Stimulated activated CD4-positive, alpha-beta T cell treated with anti-CD3 and anti-CD28 coated beads, TNF-alpha, amount 100 ng/mL, for 4 hours (primary cell): Measurements from ENCODE around the gene CTSH.
"Not testable (repeated sequence)": the region's sequence is repeated elsewhere in the genome, so short reads cannot be mapped to it uniquely, and the experiment has no call there.

Source experiments
- DNase-seq, 3 experiments: peaks; one replicate each; pipeline ENCODE4 v3.0.0-alpha.2; 2020; ENCODE audit warnings: low read depth in 3 of 3

The CTSH gene

DNA sequence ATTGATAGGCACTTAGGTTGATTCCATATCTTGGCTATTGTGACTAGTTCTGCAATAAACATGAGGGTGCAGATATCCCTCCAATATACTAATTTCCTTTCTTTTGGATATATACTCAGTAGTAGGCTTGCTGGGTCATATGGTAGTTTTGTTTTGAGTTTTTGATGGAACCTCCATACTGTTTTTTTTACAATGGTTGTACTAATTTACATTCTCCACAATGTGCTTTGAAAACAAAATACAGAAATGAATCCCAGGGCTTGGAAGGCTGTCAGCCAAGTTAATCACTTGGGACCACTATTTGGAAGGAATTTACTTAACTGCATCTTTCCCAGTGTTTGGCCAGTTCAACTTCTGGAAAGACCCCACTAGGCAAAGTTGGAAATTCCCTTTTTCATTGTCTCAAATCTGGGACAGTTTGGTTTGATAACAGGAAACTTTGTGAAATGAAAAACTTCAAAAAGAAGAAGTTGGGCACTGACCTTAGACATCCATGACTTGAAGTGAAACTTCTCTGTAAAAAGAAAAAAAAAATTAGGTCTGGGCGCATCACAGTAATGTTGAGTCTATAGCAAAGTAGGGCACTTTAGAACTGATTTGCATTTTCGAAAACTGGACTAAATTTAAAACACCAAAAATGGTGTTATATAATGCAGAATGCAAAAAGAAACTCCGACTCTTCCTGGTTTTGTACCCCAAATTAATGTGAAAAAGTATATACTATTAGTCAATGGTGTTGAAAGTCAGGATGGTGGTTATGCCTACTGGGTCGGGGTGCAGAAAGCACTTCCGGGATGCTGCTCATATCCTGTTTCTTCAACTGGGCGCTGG, 6.0 kb downstream of the CTSH start:
- DNase-seq = no peak

DNA sequence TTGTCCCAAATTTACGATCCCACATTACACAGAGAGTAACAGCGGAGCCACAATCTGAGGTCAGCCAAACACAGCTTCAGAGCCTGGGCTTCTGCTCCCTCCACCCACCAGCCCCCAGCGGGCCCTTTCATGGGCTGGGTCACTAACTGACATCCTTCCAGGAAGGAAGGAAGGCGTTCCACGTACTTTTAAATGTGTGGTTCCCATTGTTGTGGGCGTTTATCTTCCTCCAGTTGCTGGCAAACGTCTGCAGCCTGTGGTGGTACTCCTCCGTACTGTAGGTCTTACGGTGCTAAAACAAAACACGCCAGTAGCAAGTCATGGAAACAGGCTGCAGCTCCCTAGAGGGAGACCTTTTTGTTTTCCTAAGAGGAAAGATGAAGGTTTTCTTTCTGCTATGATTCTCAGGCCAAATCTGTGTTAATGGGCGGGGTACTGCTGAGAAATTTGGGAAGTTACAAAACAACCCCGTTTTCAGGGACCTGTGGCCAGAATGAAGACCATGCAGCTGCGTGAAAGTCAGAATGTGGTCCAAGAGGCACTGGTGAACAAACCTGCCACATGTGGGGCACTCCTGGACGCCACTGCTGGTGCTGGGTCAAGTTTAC, 7.6 kb downstream of the CTSH start:
- DNase-seq = no peak

DNA sequence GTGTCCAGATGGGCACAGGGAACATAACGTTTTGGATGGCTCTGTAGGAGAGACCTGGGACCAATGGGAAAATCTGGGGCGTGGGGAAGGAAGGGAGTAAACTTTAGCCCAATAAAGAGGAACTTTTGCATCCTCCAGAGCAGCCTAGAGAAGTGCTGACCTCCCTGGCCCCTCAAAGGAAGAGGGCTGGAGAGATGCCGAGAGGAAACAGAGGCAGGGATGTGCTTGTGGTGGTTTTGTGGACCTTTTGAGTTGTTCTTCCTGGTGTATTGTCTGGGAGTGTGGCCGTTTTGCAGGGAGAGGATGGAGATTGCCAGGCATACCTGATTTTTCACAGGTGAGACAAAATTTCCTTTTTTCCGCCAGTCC, 10.2 kb downstream of the CTSH start:
- no peak for DNase-seq

DNA sequence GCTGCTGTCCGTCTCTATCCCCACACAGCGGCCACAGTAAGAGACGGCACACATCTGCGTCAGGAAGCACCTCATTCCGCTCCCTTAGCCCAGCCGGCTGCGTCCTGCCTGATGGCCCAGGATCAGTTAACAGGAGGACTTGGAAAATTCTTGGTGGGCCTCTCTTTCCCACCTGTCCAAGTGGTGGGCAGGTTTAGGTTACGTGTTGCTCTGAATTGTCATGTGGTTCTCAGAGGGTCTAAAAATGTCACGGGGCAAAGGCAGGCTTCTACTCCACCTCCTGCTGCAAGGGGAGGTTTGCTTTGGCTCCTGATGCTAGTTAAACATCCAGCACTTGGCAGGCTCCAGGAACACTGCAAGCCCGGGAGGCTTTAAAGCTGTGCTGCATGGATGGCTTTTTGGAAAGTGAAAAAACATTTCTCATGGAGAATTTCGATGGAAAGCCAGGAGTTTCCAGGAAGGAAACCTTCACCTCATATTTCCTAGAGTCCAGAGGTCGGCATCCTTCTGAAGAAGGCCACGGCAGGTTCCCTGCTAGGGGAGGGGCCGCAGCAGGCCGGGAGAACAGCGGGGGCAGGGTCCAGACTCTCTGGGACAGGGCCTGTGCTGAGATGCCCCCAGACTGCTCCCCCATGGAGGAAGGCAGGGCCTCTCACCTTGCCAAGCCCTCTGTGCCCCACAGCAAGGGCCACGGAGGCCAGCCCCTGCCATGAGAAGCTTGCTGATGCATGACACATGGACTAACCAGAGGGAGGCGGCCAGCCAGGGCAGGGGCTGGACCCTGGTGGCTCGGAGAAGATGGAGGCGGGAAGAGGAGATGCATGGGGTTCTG, 10.8 kb downstream of the CTSH start:
- no peak for DNase-seq

DNA sequence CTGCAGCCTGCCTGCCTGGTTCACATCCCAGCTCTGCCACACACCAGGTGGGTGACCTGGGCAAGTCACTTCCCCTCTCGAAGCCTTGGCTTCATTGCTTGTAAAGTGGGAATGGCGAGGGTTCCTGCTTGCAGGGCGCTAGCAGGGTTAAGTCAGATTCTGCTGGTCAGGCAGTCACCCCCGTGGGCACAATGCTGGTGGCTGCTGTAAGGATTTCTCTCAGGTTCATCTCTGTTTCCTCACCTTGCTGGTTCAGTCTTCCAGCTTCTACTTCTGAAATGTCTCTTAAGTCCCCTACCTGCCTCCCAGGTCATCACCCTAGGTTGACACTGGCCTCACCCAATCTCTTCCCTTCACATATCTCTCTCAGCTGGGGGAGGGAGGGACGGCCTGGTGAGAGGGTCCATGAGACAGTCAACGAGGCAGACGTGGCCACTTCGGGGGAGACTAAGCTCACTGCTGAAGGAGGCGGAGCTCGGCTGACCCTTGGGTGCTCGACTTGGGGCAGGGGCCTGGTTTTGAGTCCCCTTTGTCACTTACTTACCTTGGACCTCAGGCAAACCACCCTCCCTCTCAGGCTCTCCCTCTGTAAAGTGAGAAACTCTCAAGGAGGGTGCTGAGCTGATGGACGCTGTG, 11.5 kb downstream of the CTSH start:
- no peak for DNase-seq

DNA sequence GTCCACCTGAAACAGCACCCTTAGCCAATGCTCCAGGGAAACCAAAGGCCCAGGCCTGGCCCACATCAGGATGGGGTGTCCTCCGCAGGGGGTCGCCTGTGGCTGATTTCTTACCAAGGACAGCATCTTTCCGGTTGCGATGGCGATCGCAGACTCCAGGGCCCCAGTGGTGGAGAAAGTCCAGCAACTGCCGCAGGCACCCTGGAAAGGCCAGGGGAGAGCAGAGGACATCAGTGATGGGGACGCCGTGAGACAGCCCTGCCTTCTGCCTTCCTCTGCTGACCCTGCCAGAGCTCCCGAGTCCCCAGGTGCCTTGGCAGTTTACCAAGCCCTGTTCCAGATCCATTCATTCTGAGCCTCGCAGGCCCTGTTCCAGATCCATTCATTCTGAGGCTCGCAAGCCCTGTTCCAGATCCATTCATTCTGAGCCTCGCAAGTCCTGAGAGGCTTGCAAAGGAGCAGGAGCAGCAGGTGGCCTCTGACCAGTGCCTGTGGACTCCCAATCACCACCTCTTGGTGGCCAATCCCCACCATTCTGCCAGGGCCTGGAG, 12.5 kb downstream of the CTSH start:
- DNase-seq = no peak

DNA sequence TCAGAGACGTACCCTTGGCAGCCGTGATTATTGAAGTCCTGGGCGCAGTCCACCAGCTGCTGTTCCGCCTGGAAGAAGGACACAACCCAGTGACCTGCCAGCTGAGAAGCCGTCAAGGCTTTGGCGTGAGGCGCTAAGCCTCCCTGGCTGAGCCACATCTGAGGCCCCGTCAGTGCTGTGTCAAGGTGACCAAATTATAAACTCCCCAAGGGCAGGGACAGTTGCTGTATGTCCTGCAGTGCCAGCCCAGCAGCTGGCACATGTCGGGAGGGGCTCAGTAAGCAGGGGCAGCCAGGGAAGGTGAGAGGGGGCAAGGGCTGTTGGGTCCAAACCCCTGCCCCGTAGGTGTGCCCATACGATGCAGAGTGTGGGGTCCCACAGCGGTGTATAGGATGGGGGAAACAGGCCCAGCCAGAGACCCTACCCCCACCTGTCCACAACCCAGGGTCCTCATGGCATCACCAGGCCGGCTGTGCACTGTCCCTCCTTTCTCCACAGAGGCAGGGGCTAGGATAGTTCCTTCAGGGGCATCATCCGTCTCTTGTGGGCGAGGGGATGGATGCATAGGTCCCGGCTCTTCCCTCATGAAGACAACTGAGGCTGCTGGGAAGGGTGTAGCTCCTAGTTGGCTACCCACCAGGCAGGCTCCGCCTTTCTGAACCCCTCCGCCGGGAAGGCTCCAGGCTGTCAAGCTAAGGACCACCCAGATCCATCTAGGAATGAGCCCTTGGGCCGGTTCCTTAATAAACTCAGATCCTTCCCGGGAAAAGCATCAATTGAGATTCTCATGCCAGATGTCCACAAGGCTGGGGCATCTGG, 13.2 kb downstream of the CTSH start:
- DNase-seq = no peak

DNA sequence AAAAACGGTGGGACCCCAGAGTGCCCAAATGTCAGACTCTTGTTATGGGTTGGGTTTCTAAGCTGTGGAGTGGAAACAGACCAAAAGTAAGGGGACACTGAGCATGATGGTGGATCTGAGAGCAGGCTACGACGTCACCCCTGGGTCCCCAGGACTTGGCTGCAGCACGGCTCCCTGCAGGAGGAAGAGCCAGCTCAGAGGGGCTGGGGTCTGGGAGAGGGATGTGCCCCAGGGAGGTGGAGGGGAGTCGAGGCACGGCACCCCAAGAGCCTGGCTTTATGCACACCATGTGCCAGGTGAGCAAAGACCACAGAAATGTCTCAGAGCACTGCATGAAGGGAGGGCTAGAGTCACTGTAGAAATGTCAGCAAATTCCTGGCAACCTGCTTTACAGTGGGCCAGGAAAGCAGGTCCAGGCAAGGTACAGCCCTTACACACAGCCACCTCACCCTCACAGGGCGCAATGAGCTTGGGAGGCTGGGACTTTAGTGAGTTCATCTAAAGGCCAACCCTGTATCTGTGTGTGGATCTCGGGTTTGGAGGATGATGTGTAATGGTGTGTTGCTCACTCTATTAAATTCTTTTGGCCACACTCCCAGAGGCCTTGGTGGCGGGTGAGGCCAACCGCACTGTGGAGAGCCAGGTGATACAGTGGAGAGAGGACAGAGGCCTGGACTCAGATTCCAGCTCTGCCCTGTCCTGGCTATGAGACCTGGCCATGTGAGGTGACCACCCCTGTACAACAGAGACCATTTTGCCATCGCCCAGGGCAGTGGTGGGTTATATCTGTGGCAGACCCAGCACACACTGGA, 14.1 kb downstream of the CTSH start:
- DNase-seq = no peak

DNA sequence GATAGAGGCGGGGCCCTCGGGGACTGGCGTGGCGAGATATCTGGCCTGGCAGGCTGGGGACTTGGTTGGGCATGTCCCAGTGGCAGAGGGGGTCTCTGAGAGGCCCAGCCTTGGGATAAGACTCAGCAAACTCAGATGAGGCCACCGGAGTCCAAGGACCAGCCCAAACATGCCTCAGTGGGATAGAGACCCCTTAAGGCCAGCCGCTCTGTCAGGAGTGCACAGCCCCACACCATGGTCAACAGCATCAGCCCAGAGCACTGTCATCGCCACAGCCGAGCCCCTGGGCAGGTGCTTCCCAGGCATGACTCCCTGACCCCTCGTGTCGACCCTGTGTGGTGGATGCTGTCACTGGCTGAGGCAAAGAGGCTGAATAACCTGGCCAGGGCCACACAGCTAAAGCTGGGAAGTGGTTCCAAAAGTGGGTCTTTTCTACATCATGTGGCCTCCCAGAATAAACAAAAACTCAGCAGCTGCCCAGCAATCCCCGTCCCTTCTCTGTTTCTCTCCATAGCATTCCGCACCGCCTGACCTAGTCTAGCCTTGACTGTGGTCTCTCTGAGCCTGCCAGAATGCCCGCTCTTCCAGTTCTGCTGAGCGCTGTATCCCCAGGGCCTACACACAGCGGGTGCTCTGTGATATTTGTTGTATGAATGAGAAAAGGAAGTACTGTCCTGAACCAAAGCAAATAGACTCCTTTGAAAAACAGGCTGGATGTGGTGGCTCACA, 15.1 kb downstream of the CTSH start:
- no peak for DNase-seq

DNA sequence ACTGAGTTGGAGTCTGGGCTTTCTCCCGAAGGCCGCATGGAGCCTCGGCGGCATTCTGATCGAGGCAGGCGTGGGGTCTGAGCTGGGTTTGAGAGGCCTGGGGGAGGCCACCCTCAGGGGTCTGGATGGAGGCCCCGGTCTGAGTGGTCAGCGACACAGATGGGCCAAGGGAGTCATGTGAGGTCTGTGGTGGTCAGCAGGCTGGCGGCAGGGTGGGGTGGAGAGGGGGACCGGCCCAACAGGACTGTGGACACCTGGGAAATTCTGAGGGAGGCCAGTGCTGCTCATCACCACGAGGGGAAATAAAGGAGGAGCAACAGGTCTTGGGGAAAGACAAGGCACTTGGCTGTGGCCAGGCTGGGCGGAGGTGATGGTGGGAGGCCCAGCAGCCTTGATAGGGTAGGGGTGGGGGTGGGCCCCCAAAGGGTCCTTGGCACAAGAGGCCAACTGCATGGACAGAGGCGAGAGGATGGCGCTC, 16.2 kb downstream of the CTSH start:
- DNase-seq = no peak

DNA sequence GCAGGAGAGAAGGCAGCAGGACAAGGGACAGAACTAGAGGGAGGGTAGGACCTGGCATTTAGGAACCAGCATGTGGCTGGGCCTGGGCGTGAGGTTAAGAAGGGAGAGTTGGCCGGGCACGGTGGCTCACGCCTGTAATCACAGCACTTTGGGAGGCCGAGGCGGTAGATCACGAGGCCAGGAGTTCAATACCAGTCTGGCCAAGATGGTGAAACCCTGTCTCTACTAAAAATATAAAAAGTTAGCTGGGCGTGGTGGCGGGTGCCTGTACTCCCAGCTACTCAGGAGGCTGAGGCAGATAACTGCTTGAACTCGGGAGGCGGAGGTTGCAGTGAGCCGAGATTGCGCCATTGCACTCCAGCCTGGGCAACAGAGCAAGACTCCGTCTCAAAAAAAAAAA, 16.7 kb downstream of the CTSH start:
- DNase-seq = not testable (repeated sequence)

DNA sequence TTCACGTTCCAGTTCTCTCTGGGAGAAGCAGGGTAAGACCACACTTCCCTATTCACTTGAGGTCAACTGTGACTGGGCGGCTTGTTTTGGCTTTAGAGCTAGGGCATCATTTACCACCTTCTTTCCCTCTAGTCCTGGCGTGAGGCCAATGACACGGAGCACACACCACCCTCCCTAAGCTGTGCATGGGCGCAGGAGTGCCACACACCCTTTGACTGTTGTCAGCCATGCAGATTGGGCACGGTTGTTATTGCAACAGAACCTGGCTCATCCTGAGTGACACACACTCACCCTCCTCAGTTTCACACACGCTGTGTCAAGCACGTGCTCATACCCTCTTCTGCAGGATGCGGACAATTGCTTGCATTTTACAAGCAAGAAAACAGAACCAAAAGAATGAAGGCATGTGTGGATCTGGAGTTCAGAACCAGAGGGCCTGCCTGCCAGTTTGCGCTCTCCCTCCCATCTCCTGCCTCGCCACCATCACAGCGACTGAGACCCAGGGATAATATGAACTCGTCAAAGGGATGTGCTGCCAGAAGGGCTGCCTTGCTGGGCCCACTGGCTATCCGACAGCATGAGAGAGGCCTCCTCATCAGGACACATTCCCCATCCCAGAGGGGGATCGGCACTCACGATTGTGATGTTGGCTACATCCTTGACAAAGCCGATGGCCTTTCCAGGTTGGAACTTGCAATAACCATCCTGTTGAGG, 17.6 kb downstream of the CTSH start:
- no peak for DNase-seq

DNA sequence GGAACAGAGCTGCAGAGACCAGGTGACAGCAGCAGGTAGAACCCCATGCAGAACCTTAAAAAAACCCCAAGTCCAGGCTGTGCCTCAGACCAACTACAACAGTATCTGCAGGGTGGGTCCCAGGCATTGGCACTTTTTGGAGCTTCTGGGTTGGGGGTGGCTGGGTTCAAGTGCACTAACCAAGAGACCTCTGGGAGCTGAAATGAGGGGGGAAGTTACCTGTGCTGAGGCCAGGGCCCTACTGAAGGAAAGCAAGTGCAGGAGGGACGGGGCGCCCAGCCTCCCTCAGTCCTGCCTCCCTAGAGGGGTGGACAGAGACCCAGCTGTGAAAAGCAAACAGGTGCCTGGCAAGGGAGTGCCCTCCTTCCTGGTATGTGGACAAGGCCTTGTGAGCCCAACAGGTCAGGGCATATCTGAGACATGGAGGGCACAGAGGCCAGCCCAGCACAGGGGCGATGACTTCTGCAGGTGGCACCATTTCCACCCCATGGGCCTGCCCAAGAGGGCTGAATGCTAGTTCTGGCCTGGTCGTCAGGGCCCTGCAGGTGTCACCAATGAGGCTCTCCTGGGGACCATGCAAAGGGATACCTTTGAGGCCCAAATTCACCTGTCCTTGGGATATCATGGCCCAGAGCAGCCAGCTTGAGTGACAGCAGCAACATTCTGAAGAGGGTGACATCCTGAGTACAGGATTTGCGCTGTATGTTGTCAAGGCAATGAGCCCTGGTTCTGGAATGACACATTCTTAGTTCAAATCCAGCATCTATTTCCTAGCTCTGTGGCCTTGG, 18.7 kb downstream of the CTSH start:
- no peak for DNase-seq

DNA sequence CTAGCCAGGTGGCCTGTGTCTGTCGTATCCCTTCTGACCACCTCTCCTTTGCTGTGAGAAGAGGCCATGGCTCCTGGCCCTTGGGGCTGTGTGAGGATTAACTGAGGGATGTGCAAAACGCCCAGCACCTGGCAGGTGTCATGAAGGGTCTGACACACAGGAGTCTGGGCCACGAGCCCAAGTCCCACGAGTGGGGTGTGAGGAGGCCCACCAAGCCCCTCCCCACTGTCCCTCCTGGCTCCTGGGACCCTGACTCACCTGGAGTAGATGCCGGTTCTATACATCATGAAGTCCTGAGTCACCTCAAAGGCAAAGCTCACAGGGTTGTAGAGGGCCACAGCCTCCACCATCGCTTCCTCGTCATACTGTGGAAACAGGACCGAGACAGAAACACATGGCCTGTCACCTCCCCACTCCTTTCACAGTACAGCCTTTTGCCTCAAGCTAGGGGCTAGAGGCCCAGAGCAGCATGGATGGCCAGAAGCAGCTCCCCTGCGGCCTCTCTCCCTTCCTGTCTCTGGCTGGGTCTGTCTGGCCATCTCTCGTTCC, 19.7 kb downstream of the CTSH start:
- DNase-seq = no peak

DNA sequence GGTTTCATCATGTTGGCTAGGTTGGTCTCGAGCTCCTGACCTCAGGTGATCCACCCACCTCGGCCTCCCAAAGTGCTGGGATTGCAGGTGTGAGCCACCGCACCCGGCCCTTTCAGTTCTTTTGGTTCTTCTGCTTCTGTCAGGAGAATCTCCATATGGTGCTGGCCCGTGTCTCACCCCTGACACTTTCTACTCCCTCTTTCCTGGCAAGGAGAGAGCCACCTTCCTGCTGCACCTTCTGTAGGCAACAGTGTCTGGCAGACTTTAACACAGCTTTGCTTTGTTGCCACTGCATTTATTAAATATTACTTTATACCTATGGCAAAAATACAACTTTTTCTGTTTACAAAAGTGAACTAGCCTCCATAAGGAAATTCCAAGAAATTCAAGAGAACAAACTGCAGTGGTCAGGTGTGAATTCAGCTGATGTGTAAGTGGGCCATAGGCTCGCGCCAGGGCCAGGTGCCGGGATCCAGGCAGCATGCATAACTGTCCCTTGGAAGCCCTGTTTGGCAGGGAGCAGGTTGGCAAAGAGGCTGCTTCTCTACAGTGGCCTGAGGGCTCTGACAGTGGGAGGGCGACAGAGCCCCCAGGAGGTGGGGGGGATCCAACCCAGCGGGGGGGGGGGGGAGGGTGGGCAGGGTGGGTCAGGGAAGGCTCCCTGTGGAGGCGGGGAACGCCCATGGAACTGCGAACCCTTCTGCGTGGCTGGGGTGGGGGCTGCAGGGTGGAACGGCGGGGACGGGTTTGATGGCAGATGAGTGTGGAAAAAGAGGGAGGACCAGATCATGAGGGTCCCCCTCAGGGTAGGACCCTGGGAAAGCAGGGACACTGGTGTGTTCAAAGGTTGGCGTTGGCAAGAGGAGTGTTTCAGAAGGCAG, 21.1 kb downstream of the CTSH start:
- DNase-seq = no peak

DNA sequence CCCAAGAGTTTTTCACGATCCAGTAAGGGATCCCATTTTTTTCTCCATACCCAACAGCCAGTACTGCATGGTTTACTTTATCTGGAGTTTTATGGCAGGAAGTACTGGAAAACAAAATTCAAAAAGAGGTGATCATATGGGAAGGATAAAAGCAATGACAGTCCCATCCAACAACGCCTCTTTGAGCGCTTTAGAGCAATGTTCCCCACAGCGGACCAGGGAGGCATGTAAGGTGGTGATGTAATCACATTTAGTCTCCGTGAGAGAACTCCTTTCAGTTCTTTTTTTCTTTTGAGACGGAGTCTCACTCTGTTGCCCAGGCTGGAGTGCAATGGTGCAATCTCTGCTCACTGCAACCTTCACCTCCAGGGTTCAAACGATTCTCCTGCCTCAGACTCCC, 21.8 kb downstream of the CTSH start:
- DNase-seq = no peak

DNA sequence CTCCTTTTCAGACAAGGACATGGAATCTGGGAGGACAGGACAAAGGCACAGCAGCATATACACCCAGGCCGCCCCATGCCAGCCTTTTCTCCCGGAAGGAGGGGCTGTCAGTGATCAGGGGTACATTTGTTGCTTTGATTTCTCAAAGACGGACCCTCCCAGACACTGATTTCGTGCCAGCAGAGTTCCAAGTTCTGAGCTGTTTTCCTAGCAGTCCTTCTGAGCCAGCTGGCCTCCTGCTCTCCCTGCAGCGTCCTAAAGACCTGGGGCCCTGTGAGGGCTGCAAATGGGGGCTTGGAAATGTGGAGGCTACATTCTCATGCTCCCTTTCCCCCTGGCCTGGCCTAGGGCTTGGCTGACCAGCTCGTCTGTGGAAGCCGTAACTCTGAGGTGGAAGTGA, 22.3 kb downstream of the CTSH start:
- DNase-seq = no peak
